ENCODE data around the gene DMXL1.

DMXL1 gene

GRCh38 chr5:119078861-119079260 lies 8.0 kb downstream of the DMXL1 start:
- H3K4me3 ChIP-seq (ENCODE audit: low read depth, low read length), result no peak overlapping the region
- TF ChIP-seq MYC (IDR thresholded peaks at IDR 0.05; ENCODE audit: low read depth, low read length) (no peak), CTCF (IDR thresholded peaks at IDR 0.05; ENCODE audit: low read depth, low read length) (no peak), POLR2A (IDR thresholded peaks at IDR 0.05; ENCODE audit: extremely low read depth, insufficient read length) (no peak)
- TF ChIP-seq, protein P1, sequence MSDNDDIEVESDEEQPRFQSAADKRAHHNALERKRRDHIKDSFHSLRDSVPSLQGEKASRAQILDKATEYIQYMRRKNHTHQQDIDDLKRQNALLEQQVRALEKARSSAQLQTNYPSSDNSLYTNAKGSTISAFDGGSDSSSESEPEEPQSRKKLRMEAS (IDR thresholded peaks at IDR 0.05; ENCODE audit: low read depth, low read length), result no peak
- no peak for DNase-seq (ENCODE audit: low read depth)

GRCh38 chr5:119079318-119079921 lies 8.5 kb downstream of the DMXL1 start:
- no peak overlapping the region for H3K4me3 ChIP-seq (ENCODE audit: low read depth, low read length)
- TF ChIP-seq, protein P1 (IDR thresholded peaks at IDR 0.05; ENCODE audit: low read depth, low read length), result no peak
- no peak for TF ChIP-seq MYC (IDR thresholded peaks at IDR 0.05; ENCODE audit: low read depth, low read length)
- no peak for TF ChIP-seq CTCF (IDR thresholded peaks at IDR 0.05; ENCODE audit: low read depth, low read length)
- no peak for TF ChIP-seq POLR2A (IDR thresholded peaks at IDR 0.05; ENCODE audit: extremely low read depth, insufficient read length)
- DNase-seq (ENCODE audit: low read depth), result no peak

- no peak for DNase-seq (ENCODE audit: low read depth)
- no peak overlapping the region for H3K4me3 ChIP-seq (ENCODE audit: low read depth, low read length)
- TF ChIP-seq CTCF (IDR thresholded peaks at IDR 0.05; ENCODE audit: low read depth, low read length) (no peak), POLR2A (IDR thresholded peaks at IDR 0.05; ENCODE audit: extremely low read depth, insufficient read length) (no peak), MYC (IDR thresholded peaks at IDR 0.05; ENCODE audit: low read depth, low read length) (no peak)
- TF ChIP-seq, protein P1 (IDR thresholded peaks at IDR 0.05; ENCODE audit: low read depth, low read length), result no peak
These were observed 10.0 kb downstream of the DMXL1 start for GRCh38 chr5:119080936-119081335.

- H3K4me3 ChIP-seq (ENCODE audit: low read depth, low read length), result no peak overlapping the region
- DNase-seq (ENCODE audit: low read depth), result no peak
- TF ChIP-seq CTCF (IDR thresholded peaks at IDR 0.05; ENCODE audit: low read depth, low read length) (no peak), POLR2A (IDR thresholded peaks at IDR 0.05; ENCODE audit: extremely low read depth, insufficient read length) (no peak), MYC (IDR thresholded peaks at IDR 0.05; ENCODE audit: low read depth, low read length) (no peak)
- TF ChIP-seq, protein P1 (IDR thresholded peaks at IDR 0.05; ENCODE audit: low read depth, low read length), result no peak
These were observed 11.8 kb downstream of the DMXL1 start for GRCh38 chr5:119082691-119083090.

GRCh38 chr5:119083679-119084078 lies 12.8 kb downstream of the DMXL1 start:
- DNase-seq (ENCODE audit: low read depth), result no peak
- no peak overlapping the region for H3K4me3 ChIP-seq (ENCODE audit: low read depth, low read length)
- TF ChIP-seq, protein P1 (IDR thresholded peaks at IDR 0.05; ENCODE audit: low read depth, low read length), result no peak
- TF ChIP-seq MYC (IDR thresholded peaks at IDR 0.05; ENCODE audit: low read depth, low read length), result no peak
- TF ChIP-seq POLR2A (IDR thresholded peaks at IDR 0.05; ENCODE audit: extremely low read depth, insufficient read length), result no peak
- TF ChIP-seq CTCF (IDR thresholded peaks at IDR 0.05; ENCODE audit: low read depth, low read length), result no peak

Data from NB4 (cell line).